NCI-H2196 treated with DMSO at 0.1 percent for 48 hours (cell line): ENCODE measurements around the gene POLD3.
A peak's percentile ranks its signal among the peaks of the same experiment; 100 is the strongest.

ENCODE experiments used
- DNase-seq: peaks from one replicate; lab custom pipeline; 2025; ENCODE audit not compliant: unreplicated experiment; lab: John Stamatoyannopoulos, UW

The POLD3 gene, protein sequence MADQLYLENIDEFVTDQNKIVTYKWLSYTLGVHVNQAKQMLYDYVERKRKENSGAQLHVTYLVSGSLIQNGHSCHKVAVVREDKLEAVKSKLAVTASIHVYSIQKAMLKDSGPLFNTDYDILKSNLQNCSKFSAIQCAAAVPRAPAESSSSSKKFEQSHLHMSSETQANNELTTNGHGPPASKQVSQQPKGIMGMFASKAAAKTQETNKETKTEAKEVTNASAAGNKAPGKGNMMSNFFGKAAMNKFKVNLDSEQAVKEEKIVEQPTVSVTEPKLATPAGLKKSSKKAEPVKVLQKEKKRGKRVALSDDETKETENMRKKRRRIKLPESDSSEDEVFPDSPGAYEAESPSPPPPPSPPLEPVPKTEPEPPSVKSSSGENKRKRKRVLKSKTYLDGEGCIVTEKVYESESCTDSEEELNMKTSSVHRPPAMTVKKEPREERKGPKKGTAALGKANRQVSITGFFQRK

DNA sequence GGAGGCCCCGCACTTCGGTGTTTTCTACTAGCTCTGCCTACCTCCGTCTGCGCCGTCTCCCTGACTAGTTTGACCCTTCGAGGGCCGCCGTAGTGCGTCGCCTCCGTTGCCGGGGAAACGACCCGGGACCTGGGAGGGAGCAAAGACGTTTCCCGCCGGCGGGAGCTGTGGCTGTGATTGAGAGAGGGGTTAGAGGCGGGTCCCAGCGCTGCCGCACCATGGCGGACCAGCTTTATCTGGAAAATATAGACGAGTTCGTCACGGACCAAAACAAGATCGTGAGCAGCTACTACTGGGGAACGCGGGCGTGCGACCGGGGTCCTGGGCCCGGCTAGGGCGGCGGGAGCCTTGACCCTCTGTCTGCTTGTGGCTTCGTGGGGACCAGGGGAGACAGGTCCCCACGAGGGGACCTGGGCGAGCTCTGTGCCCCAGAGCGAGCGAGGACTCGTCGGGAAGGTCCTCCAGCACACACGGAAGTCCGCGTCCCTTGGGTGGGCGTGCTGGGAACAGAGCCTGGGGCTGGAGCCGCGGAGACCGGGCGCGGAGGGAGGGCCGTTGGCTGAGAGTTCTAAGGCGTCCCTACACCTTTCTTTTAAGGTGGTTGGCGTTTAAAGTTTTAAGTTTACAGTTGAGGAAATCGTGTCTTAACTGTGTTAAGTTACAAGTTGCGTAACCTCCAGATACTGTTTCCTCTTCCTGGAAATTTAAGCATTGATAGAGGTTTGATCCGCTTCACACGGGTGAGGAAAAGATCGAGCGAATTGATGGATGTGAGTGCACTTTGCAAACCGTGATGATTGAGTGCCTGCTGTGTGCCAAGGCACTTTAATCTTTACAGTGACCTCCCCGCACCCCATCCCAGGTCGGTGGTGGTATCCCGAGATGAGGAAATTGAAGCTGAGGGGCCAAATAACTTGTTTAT lies at the start of gene POLD3:
POLD3 (plus strand) TSS at position 142 of the 922 bp plus-strand sequence; CDS start at position 219, 77 bp downstream.
- peak; percentile 88 for DNase-seq

DNA sequence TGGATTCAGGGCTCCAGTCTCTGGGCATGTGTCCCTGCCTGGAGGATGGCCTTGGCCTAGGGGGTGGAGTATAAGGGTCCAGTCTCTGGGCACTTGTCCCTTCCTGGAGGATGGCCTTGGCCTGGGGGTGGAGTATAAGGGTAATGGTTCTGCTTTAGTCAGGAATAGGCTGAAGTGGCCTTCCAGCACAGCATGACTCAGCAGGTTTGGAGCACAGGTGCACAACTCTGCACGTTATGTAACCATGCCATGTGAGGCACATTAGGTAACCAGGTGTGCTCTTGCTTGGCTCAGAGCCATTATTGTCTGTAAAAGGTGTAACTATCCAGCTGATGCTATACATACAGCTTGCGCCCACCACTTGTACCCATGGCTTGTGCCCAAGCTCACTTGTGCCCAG lies 48.4 kb upstream of the POLD3 start:
- DNase-seq = no peak

DNA sequence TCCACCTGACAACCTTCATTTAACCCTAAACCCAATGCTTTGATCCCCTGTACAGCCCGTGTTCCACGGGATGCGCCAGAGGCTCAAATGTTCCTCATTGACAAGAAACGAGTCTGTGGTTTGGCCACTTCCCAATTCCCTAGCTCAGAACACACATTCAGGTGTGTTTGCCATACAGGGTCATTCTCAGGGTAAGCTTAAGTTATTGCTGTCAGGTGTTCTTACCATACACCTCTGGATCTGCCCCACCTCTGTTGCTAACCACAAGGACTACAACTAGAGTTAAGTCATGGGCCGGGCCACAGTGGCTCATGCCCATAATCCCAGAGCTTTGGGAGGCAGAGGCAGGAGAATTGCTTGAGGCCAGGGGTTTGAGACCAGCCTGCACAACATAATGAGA lies 45.6 kb upstream of the POLD3 start:
- peak; percentile 43 for DNase-seq

DNA sequence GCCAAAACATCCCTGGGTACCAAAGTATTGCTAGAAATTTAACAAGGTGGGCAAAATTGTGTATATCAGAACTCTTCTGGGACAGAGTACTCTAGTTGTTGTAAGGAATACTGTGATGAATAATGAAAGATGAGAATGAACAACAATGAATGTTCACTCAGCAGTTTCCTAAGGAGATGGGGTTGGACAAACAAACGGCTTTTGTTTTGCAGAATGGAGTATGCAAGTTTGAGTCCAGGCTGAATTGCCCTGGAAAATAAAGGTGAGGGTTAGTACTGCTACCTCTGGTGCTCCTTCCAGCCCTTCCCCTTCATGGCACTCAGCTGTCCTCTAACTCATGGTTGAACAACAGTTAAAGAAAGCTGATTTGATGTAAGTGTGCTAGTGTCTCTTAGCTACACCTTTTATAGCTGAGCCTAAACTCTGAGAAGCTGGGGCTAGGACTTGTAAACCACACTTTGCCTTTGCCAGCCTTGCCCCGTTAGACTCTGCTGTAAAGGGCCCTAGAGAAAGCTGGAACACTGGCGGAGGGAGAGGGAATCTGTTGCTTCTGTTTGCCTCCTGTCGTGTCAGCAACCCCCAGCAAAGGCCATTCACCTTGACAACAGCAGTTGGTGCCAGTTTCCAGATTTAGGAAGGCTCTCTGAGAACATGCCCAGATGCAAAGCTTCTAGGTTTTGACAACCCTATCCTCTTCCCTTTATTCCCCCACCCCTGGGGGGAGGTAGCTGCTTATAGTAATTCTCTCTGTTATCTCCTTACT lies 41.2 kb upstream of the POLD3 start:
- no peak for DNase-seq

DNA sequence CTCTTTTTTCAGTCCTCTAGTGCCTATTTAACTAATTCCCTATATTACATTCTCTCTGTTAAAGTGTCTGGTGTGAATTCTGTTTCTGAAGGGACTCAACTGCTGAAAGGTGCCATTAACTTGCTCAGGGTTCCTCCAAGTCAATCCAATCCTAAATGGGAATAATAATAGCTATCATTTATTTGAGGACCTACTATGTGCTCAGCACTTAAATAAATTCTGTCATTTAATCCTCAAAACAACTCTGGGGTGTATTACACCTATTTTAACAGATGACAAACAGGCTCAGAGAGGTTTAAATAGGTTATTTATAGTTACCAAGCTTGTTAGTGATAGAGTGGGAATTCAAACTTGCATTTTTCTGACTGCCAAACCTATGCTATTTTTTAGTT lies 40.6 kb upstream of the POLD3 start:
- DNase-seq = no peak

DNA sequence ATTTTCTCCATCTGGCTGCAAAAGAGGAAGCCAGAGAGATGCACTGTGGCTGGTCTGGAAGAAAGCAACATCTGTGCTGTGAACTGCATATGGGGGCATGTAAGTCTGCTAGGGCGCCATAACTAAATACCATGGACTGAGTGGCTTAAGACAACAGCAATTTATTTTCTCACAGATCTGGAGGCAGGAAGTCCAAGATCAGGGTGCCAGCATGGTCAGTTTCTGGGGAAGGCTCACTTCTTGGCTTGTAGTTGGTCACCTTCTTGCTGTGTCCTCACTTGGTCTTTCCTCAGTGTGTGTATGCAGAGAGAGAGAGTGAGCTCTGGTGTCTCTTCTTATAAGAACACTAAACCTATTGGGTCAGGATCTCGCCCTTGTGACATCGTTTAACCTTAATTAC lies 34.9 kb upstream of the POLD3 start:
- no peak for DNase-seq

DNA sequence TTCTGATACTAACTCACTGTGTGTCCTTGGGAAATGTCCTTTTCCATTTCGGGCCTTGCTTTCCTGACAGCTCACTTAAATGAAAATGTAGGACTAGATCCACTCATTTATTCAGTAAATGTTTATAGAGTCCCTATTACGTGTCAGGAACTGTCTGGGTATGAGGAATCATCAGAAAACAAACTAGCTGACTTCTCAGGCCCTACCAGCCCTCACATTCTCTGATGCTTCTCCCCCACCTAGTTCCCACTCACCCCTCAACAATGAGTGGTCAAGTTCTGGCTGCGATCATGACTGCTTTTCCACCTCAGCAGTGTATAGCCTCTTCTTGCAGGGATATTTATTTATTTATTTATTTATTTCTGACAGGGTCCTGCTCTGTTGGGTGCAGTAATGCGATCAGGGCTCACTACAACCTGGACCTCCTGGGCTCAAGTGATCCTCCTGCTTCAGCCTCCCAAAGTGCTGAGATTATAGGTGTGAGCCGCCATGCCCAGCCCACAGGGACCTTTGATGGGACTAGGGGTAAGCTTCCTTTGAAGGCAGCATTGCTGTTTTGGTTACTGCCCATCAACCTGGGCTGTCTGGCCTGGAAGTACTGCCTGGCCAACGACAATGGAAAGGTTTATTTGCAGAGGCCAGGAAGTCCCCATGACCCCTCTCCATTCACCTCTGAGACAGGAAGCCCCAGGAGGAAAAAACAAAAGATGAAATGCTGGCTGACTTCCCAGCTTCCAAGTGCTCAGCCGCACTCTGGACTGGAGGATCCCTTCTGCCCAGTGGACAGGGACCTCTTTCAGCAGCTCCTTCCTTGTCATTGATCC lies 33.1 kb upstream of the POLD3 start:
- DNase-seq = peak; percentile 50

DNA sequence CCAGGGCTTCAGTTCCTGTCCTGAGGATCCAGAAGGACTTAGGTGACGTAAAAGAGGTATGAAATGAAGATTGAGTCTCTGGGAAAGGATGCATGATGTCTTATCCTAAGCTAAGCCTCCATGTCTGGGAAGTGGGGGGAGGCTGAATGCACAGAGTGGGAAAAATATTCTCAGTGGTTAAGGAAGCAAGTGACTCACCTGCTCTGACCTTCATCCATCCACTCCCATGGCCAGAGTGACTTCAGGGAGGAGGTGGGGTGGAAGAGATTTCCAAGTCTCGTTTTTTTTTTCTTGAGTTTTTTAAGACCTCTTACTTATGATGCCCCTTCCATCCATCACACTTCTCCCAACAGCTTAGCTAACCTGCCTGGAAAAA lies 32.5 kb upstream of the POLD3 start:
- no peak for DNase-seq

DNA sequence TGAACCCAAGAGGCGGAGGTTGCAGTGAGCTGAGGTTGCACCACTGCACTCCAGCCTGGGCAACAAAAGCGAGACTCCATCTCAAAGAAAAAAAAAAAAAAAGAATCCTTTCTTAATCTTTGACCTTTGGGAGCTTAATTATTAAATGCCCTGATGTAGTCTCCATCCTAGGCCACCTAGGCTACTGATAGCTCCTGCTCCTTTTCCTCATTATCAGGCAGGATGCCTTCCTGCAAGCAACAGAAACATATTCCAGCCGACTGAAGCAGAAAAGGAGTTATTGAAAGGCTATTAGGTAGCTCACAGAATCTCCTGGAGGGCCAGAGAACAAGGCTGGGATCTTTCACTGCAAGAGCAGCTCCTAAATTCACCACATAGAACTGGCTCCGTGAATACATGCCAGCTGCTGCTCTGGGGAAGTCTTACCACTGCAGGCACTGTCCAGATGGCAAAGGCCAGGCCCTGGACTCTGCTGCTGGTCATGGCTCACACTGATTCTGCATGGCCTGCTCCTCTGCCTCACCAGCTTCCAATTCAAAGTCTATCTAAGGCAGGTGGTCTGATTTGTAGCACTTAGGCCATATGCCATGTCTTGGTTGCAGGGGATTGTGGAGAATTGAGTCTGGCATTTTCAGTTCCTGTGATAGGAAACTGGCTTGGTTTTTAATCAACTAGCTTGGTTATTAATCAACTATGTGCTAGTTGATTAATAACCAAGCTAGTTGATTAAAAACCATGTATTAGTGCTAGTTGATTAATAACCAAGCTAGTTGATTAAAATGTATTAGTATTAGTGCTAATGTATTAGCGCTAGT lies 26.0 kb upstream of the POLD3 start:
- DNase-seq = no peak

DNA sequence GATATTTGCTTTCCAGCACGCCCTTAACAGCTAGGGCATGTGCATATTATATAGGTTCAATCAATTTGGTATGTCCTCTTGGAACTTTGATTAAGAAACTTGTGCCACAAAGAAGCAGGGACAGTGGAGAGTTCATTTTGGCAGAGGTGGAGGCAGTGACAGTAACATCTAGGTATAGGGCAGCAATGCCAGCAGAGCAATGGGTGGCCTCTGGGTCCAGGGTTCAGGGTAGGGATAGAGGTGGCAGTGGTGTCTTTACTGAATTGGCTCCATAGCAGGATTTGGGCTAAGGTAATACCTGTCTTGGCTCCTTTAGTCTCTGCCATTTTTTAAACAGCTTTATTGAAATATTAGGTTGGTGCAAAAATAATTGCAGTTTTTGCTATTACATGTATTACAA lies 24.4 kb upstream of the POLD3 start:
- DNase-seq = no peak

DNA sequence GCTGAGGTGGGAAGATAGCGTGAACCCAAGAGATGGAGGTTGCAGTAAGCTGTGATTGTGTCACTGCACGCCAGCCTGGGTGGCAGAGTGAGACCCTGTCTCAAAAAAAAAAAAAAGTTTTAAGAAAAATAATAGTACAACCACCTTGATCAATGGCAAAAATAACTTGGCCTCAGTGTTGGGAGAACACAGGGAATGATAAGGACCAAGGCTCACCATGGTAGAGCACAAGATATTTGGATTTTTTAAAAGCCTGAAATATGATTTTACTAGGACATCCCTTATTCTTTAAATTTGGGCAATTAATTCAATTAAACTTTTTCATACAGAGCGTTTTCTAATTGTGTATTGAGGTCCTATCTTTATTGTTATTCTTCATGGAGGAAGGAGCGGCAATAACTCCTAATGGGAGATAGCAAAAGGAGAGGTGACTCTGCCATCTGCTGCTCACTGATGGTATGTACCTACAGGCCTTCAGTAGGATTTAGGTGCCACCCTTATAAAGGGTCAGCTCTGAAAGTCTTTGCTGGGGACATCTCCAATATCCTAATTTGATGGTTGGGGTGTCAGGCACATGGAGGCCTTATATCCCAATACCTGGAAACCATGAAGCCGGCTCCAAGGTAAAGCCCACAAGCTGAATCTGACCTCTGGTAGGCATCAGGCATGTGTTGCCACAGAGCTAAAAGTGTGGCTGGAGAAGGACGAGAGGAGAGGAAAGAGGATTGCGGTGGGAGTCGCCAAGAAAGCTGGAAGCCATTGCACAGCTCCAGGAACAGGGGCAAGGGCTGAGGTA lies 21.9 kb upstream of the POLD3 start:
- peak; percentile 34 for DNase-seq

DNA sequence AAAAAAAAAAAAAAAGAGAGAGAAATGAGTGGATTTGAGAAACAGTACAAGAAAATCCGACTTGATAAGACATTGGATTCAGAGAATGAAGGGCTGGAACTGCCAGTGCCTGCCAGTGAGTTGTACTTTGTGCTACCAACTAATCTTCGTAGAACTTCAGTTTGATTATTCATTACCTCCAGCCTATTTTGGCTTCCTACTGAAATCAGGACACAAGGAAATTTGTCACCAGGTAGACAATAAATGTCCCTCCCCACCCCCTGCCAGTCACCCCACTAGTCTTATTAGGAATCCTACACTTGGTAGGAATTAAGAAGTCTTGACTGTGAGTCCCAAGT lies 21.4 kb upstream of the POLD3 start:
- DNase-seq = no peak

DNA sequence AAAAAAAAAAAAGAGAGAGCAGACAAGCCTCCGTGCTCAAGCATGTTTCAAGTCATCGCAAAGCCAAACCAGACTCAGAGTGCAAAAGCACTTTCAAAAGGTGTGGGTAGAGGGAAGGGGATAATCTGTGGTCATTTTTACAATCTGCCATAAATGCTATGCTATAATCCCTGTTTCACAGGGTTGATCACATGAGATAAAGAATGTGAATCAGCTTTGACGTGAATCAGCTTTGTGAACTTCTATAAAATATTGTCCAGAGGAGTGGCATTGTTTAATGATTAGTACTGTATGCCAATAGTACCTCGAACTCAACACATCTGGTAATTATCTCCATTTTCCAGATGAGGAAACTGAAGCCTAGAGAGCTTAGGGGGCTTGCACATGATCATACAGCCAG lies 20.0 kb upstream of the POLD3 start:
- no peak for DNase-seq

DNA sequence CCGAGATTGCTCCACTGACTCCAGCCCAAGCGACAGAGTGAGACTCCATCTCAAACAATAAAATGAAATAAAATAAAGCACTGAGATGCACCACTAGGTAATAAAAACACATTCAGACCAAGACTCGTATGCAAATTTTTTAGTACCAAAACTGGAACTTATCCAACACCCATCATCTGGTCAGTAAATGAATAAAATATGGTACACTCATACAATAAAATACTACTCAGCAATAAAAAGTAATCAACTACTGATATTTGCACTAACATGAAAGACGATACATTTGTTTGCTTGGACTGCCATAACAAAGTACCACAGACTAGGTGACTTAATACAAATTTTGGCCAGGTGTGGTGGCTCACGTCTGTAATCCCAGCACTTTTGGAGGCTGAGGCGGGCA lies 17.8 kb upstream of the POLD3 start:
- DNase-seq = no peak

DNA sequence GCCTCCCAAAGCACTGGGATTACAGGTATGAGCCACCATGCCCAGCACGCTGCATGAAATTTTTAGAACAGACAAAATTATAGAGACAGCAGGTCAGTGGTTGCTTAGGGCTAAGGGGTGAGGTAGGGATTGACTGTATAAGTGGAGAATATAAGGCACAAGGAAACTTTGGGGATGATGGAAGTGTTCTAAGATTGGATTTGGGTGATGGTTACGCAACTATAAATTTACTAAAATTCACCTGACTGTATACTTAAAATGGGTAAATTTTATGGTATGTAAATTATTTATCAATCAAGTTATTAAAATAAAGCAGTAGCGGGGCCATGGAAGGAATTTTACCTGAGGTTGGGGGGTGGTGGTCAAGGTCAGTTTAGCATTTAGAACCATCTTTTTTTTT lies 16.4 kb upstream of the POLD3 start:
- no peak for DNase-seq

DNA sequence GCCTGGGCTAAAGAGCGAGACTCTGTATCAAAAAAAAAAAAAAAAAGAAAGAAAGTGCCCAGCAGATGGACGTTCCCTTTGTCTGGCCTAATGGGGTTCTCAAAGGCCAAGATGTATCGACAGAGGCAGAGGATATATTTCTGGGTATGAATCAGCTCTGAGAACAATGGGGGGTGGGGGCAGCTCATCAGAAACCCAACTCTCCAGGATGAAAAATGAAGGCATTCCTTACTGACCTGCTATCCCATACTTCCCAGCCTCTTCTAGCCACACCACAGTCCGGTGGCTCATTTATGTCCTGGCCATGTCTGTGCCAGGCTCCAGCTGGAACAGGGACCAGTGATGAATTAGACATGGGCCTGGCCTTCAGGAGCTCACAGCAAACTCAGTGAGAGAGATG lies 15.2 kb upstream of the POLD3 start:
- no peak for DNase-seq

DNA sequence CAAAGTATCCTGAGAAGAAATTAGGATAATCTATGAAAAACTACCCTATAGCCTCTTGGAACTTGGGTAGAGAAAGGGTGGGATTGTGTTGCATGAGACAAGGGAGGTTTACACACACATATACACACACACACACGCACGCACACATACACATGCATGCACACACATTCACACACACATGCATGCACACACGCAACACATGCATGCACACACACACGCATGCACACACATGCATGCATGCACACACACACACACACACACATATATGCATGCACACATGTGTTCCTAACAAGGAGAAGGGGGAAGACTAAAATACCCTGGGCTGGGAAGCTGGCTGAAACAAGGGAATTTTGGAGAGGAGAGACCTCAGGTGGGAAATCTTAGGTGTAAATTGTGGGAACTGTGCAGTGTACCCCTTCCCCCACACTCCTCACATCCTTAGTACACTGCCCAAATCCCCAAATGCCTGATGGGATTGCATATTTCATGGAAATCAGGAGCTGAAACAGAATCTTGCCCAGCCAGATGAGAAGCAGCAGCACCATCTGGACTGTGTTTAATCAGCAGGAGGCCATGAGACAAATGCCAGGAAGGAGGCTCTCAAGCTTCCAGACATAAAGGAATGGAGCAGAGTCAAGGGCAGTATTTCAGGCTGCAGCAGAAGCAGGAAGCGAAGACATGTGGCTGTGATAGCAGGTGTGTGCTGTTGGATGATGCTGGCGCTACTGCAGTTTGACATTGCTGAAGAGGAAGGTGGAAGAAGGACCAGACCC lies 14.6 kb upstream of the POLD3 start:
- DNase-seq = peak; percentile 72

DNA sequence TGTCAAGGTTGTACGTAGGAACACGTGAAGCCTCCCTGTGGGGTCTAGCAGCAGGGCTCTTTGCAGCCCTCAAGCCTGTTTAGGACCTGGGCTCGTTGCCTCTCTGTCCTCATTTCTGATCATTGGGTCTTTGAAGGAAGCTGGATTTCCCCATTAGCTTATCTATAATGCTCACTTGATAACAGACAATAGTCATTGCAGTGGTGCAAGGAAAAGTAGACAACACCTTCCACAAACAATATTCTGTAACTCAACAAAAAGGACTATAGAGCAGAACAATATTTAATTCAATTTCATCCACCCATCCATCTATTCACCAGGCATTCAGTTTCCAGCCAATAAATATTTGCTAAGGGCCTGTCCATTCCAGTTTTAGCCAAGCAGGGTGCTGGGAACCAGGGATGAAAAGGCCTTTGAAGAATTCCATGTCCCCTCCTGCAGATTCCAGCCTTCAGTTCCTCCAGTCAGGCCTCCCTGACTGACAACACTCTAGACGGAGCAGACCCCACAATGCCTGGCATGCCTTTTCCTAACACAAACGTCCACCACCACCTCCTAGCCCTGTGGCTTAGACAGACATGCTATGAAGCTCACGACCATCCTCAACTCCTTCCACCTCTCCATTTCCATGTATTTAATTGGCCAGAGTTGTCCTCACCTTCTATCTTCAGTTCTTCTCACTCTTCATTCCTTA lies 12.7 kb upstream of the POLD3 start:
- no peak for DNase-seq
